ENCODE measurements around the gene FRMD3. TPM values are rescaled to one million over a fixed set of nuclear protein-coding genes. Genes with fewer than 3 reads are reported as not detected.

FRMD3 gene
- total RNA-seq, 2 experiments from 2014 or later, result 0.62 to 1.1 TPM

DNA sequence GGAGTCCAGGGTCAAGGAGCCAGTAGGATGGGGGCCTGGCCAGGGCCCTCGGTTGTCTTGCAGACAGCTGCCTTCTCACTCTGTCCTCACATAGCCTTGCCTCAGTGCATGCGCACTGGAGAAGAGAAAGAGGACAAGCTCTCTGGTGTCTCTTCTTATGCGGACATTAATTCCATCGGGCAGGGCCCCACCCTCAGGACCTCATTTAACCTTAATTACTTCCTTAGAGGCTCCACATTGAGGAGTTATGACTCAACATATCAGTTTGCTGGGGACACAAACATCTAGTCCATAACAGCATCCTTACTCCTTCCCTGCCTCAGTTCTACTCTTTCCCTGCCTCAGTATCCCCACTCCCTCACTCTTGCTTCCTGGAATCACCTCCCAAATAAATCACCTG lies 78.4 kb downstream of the FRMD3 start:
- CTCF ChIA-PET, result no interaction called here

DNA sequence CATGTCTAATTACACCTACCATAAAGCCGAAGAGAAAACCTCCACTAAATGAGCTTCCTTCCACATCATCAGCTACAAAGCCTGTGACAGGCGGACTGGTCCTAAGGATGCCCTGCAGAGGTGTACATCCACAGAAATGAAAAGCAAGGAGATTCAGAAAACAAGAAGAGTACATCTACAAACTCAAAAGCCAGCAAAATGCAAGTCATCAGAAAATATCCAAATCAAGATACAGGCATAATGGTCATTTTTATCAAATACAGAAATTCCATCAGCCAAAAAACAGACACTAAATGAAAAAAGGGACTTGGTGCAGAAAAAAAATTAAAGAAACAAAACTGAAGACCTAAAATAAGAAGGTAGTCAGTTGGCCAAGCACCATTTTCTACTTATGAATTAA lies 79.7 kb downstream of the FRMD3 start:
- Mint-ChIP-seq H3K27me3 (no peaks in the 10 kb centered on the region), H3K4me1 (no peaks in the 10 kb centered on the region), H3K36me3 (ENCODE audit: low read depth) (no peaks in the 10 kb centered on the region), H3K27ac (no peak overlapping the region), H3K9me3 (peaks cover 2% of the 10 kb centered on the region), H3K4me3 (no peak overlapping the region)
- POLR2A ChIA-PET, result no interaction called here
- CTCF ChIA-PET, result no interaction called here
- no peak for DNase-seq

More for the DNA sequence above, 78.4 kb downstream of the FRMD3 start:
- no peak for DNase-seq
- Mint-ChIP-seq H3K36me3 (ENCODE audit: low read depth) (no peaks in the 10 kb centered on the region), H3K27me3 (no peaks in the 10 kb centered on the region), H3K27ac (no peak overlapping the region), H3K9me3 (peaks cover 2% of the 10 kb centered on the region), H3K4me3 (no peak overlapping the region), H3K4me1 (no peaks in the 10 kb centered on the region)
- POLR2A ChIA-PET, result no interaction called here

DNA sequence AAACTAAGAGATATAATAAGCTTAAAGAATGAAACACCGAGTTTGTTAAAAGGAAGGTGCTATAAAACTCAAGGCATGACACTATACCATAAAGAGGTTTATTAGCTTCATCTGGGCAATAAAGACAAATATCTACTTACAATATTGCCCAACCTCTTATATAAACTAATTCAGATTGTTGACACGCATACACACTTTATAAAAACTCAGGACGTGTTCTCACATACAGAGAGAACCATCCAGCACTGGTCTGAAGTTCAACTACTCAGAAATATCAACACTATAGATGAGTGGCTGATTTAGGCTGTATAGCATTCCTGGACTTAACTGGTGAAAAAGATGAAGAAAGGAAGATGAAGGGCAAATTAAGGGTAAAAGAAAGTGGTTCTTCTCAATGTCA lies 81.2 kb downstream of the FRMD3 start:
- no peak for DNase-seq
- Mint-ChIP-seq H3K4me1 (no peaks in the 10 kb centered on the region), H3K4me3 (no peak overlapping the region), H3K27me3 (no peaks in the 10 kb centered on the region), H3K9me3 (peaks cover 2% of the 10 kb centered on the region), H3K36me3 (ENCODE audit: low read depth) (no peaks in the 10 kb centered on the region), H3K27ac (no peak overlapping the region)
- ChIA-PET POLR2A (no interaction called here), CTCF (no interaction called here)

DNA sequence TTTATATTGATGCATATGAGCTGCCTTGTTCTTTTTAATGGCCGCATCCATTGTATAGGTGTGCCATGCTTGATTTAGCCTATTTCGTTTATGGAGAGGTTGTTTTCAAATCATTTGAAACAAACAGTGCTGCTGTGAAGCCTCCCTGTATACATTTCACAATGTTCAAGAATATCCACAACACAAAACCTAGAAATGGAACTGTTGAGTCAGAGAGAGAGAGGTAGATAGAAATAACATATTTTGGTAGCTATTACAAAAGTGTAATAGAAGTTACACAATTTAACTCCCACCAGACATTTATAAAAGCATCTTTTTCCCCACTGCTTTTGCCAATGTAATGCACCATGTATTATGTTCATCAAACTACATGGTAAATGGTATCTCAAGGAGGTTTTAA lies 82.0 kb downstream of the FRMD3 start:
- Mint-ChIP-seq H3K4me1 (no peaks in the 10 kb centered on the region), H3K4me3 (no peak overlapping the region), H3K27me3 (no peaks in the 10 kb centered on the region), H3K36me3 (ENCODE audit: low read depth) (no peaks in the 10 kb centered on the region), H3K27ac (no peak overlapping the region), H3K9me3 (peaks cover under 1% of the 10 kb centered on the region)
- ChIA-PET POLR2A (no interaction called here), CTCF (no interaction called here)
- DNase-seq, result no peak

DNA sequence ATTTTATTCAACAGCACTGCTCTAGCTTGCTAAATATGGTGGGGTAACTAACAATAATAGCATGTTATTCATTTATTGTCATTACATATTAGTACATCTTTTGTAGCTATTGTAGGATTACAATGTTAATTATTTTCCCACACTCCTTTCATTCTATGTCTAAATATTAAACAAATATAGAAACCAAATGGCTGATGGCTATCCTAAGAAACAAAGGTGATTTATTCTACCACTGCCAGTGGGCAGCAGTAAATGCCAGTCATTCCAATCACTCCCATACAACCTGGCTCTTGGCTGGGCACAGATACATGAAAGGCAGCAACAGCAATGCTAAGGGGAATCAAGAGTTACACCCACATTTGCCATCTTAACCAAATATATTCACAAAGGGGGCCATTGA lies 84.1 kb downstream of the FRMD3 start:
- POLR2A ChIA-PET, result no interaction called here
- Mint-ChIP-seq H3K27me3 (no peaks in the 10 kb centered on the region), H3K4me3 (no peak overlapping the region), H3K4me1 (no peaks in the 10 kb centered on the region), H3K27ac (no peak overlapping the region), H3K36me3 (ENCODE audit: low read depth) (no peaks in the 10 kb centered on the region), H3K9me3 (no peaks in the 10 kb centered on the region)
- CTCF ChIA-PET, result no interaction called here
- DNase-seq, result no peak

DNA sequence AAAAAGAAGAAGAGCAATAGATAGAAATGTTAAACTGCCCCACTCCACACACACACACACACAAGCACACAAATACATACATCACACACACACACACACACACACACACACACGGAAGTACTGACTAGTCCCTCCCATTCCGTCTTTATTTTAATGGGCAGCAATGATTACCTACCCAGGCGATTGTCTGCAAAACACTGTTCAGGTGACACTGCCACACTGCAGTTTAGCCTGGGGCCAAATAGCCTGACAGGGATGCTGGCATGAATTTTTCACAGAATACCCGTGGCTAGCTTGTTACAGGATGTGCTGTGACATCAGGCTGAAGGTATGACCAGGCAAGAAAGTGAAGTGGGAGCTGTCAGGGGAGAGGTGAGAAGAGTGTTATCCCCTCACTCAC lies 86.9 kb downstream of the FRMD3 start:
- no peak overlapping the region for H3K4me3 Mint-ChIP-seq
- H3K27ac Mint-ChIP-seq, result no peak overlapping the region
- H3K27me3 Mint-ChIP-seq, result no peaks in the 10 kb centered on the region
- ChIA-PET POLR2A (no interaction called here), CTCF (no interaction called here)
- no peaks in the 10 kb centered on the region for H3K4me1 Mint-ChIP-seq
- no peaks in the 10 kb centered on the region for H3K36me3 Mint-ChIP-seq (ENCODE audit: low read depth)
- no peaks in the 10 kb centered on the region for H3K9me3 Mint-ChIP-seq
- DNase-seq, result no peak

DNA sequence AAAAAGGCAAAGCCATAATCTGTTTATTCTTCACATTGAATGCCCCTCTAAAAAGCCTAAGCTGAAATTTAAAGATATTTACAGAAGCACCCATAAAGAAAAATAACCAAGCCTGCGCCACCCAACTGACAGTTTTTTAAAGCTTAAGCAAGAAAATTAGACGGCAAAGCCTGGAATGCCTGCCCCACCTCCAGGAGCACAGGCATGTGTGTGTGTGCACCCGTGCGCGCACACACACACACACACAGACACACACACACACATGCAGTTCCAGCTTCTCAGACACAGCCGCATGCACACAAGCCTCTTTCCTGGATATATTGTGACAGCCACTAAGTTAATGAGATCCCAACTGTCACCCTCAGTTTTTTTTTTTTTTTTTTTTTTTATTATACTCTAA lies 88.2 kb downstream of the FRMD3 start:
- no peak for DNase-seq
- ChIA-PET CTCF (no interaction called here), POLR2A (no interaction called here)
- no peaks in the 10 kb centered on the region for H3K36me3 Mint-ChIP-seq (ENCODE audit: low read depth)
- H3K27me3 Mint-ChIP-seq, result no peaks in the 10 kb centered on the region
- no peaks in the 10 kb centered on the region for H3K9me3 Mint-ChIP-seq
- H3K4me1 Mint-ChIP-seq, result no peaks in the 10 kb centered on the region
- no peak overlapping the region for H3K4me3 Mint-ChIP-seq
- H3K27ac Mint-ChIP-seq, result no peak overlapping the region

DNA sequence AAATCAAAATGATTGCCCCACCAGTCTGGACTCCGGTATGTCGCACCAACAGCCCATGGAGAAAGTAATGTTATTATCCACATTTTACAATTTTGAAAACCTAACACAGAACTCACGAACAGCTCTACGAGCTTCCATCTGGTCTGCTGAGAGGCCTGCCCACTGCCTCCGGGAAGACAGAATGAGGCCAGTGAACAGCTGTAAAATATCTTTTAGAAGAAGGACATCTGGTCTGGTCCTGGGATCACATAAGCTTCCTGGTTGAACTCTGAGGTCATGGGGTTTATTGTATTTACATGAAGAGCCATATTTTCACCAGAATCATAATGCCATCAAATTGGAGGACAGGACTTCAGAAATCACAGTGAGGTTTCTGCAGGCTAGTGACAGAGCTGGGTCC lies 89.0 kb downstream of the FRMD3 start:
- H3K4me1 Mint-ChIP-seq, result no peaks in the 10 kb centered on the region
- ChIA-PET POLR2A (no interaction called here), CTCF (no interaction called here)
- no peaks in the 10 kb centered on the region for H3K9me3 Mint-ChIP-seq
- no peak overlapping the region for H3K27ac Mint-ChIP-seq
- no peak overlapping the region for H3K4me3 Mint-ChIP-seq
- no peaks in the 10 kb centered on the region for H3K27me3 Mint-ChIP-seq
- H3K36me3 Mint-ChIP-seq (ENCODE audit: low read depth), result no peaks in the 10 kb centered on the region
- no peak for DNase-seq

DNA sequence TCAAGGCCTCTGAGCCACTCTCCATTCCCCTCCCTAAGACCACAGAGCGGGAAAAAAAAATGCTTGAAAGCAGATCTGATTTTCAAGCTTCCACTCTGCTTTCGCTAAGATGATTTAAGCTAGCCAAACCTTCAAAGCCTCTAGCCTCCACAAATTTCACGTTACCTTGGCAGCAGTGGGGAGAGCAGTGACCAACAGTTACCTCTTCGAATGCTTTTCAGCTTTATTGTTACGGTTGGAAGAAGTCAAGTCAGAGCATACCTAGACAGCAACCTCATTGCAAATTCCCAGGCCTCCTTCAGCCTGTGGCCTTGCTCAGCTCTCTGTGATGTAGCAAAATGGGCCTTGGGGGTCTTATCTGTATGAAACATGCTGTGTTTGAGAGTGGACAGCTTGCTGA lies 89.6 kb downstream of the FRMD3 start:
- Mint-ChIP-seq H3K36me3 (ENCODE audit: low read depth) (no peaks in the 10 kb centered on the region), H3K27me3 (no peaks in the 10 kb centered on the region), H3K4me3 (no peak overlapping the region), H3K4me1 (no peaks in the 10 kb centered on the region), H3K27ac (no peak overlapping the region), H3K9me3 (no peaks in the 10 kb centered on the region)
- ChIA-PET POLR2A (no interaction called here), CTCF (interaction anchor here (1.2 kb wide), 1 partner anchor 17 kb away, joined by 3 read pairs; no protein-coding TSS in a partner anchor)
- no peak for DNase-seq

DNA sequence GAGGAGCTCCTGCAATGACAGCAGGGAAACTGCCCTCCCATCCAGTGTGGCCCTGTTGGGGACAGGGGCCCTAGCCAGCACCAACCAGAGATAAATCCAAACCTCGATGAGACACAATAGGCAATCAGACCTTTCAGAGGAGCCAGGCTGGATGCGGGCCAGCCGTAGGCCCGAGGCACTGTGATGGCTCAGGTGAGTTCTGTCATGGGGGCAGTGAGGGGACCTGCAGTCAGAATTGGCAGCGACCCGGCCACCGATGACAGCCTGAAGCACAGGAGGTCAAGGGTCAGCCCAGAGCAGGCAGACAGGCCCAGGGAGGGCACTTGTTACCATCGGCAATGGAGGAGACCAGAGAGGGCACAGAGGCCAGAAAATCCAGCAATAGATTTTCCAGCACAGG lies 90.8 kb downstream of the FRMD3 start:
- no peaks in the 10 kb centered on the region for H3K9me3 Mint-ChIP-seq
- no peaks in the 10 kb centered on the region for H3K36me3 Mint-ChIP-seq (ENCODE audit: low read depth)
- no peak overlapping the region for H3K4me3 Mint-ChIP-seq
- POLR2A ChIA-PET, result no interaction called here
- no peak for DNase-seq
- no peak overlapping the region for H3K27ac Mint-ChIP-seq
- H3K4me1 Mint-ChIP-seq, result no peaks in the 10 kb centered on the region
- H3K27me3 Mint-ChIP-seq, result no peaks in the 10 kb centered on the region
- CTCF ChIA-PET, result no interaction called here

DNA sequence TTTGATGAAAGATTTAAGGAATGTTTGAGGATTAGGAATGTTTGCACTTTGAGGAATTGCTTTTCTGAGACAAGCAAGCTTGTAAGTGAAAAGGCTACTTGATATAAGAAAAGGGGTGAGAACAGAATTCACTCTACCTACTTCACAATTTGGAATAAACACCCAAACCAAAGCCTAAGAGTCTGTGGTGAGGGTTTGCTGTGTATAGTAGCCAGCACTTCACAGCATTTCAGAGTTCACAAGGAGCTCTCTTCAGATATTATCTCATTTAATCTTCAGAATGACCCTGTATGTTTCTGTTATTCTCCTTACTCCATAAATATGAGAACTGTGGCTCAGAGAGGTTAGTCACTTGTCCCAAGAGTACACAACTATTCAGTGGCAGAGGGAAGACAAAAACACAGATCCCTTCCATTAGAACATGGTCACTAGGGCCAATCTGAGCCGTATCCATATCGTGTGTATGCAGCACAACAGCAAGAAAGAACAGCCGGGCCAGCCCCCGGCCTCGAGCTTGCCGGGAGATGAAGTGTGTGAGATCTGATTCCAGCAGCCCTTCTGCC lies 92.4 kb downstream of the FRMD3 start:
- no peaks in the 10 kb centered on the region for H3K9me3 Mint-ChIP-seq
- POLR2A ChIA-PET, result no interaction called here
- CTCF ChIA-PET, result interaction anchor here (0.6 to 0.7 kb wide), 2 partner anchors 9 to 987 kb away, joined by 3 to 4 read pairs; no protein-coding TSS in a partner anchor
- no peaks in the 10 kb centered on the region for H3K36me3 Mint-ChIP-seq (ENCODE audit: low read depth)
- no peaks in the 10 kb centered on the region for H3K4me1 Mint-ChIP-seq
- no peaks in the 10 kb centered on the region for H3K27me3 Mint-ChIP-seq
- DNase-seq, result no peak
- H3K4me3 Mint-ChIP-seq, result no peak overlapping the region
- H3K27ac Mint-ChIP-seq, result no peak overlapping the region

DNA sequence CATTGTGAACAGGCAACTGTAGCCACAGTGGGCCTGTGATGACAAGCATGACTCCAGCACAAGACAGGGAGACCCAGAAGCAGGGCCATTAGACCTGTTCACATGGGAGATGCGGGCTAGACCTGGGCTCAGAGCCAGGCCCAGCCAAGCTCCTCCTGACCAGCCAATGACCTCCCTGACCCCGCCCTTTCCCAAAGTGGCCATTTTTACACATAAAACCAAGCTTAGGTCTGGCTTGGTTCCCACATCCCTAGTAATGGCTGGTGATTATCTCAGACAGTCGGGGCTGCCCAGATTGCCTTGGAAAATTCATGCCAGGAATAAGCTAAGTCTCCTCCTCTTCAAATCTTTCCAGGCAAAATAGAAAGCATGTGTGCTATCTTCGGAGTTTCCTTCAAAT lies 94.1 kb downstream of the FRMD3 start:
- H3K4me3 Mint-ChIP-seq, result no peak overlapping the region
- DNase-seq, result no peak
- H3K4me1 Mint-ChIP-seq, result no peaks in the 10 kb centered on the region
- ChIA-PET POLR2A (no interaction called here), CTCF (no interaction called here)
- H3K36me3 Mint-ChIP-seq (ENCODE audit: low read depth), result no peaks in the 10 kb centered on the region
- H3K9me3 Mint-ChIP-seq, result no peaks in the 10 kb centered on the region
- H3K27ac Mint-ChIP-seq, result no peak overlapping the region
- no peaks in the 10 kb centered on the region for H3K27me3 Mint-ChIP-seq

DNA sequence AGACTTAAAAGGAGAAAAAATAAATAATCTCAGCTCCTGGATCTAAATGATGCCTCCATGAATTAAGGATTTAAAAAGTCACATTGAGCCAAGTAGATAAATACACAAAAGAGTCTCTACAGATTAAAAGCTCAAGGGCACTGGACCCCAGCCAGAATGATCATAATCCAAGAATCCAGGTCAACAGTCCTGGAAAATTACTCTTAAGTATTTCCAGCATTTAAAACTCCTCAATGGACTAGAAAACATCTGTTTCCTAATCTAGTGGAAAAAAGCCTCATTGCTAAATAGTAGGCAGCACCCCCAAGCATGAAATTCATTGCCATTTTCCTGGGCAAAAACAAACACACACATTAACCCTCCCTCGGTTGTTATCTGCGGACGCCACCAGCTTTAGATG lies 96.8 kb downstream of the FRMD3 start:
- ChIA-PET CTCF (no interaction called here), POLR2A (no interaction called here)
- no peaks in the 10 kb centered on the region for H3K27me3 Mint-ChIP-seq
- no peak overlapping the region for H3K4me3 Mint-ChIP-seq
- H3K36me3 Mint-ChIP-seq (ENCODE audit: low read depth), result no peaks in the 10 kb centered on the region
- no peaks in the 10 kb centered on the region for H3K9me3 Mint-ChIP-seq
- no peak overlapping the region for H3K27ac Mint-ChIP-seq
- no peak for DNase-seq
- no peaks in the 10 kb centered on the region for H3K4me1 Mint-ChIP-seq

DNA sequence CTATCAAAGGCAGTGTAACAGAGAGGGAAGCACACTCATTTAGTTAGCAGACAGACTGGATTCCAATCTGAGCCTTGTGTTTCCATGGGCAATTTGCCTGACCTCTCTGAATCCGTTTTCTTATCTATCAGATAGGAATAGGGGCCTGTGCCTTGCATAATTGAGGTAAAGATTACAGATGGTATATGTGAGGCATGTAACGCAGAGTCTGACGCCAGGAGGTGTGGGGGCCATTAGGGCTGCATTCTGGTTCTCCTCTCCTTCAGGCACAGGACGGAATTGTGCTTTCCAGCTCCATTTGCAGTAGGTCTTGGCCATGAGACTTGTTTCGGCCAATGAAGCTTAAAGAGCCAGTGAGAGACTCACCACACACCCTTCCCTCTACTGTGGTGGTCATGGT lies 97.6 kb downstream of the FRMD3 start:
- H3K27ac Mint-ChIP-seq, result no peak overlapping the region
- H3K27me3 Mint-ChIP-seq, result no peaks in the 10 kb centered on the region
- H3K36me3 Mint-ChIP-seq (ENCODE audit: low read depth), result no peaks in the 10 kb centered on the region
- ChIA-PET CTCF (no interaction called here), POLR2A (no interaction called here)
- H3K4me3 Mint-ChIP-seq, result no peak overlapping the region
- no peak for DNase-seq
- no peaks in the 10 kb centered on the region for H3K9me3 Mint-ChIP-seq
- H3K4me1 Mint-ChIP-seq, result no peaks in the 10 kb centered on the region

DNA sequence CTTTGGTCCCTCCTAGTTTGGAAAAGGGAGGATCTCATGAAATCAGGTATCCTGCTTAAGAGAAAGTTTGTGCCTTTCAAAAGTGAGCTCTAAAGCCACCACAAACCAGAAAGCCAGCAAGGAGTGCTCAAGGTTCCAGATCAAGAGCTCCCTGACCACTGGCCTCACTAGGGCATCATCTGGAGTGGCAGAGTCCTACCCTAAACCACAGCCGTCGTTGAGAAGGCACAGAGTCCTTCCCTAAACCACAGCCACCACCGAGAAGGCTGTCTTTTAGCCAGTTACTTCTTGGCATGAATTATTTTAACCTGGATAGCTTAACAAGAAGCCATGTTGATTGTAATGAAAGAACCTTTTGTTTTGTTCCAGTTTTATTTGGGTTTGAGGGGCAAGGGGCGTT lies 102.9 kb downstream of the FRMD3 start:
- Mint-ChIP-seq H3K27ac (no peak overlapping the region), H3K4me3 (no peak overlapping the region), H3K27me3 (no peaks in the 10 kb centered on the region), H3K4me1 (no peaks in the 10 kb centered on the region), H3K36me3 (ENCODE audit: low read depth) (no peaks in the 10 kb centered on the region), H3K9me3 (no peaks in the 10 kb centered on the region)
- CTCF ChIA-PET, result no interaction called here
- no peak for DNase-seq
- POLR2A ChIA-PET, result no interaction called here

All from activated CD4-positive, alpha-beta T cell treated with anti-CD3 and anti-CD28 coated beads, Interleukin-2, amount 10 ng/mL, durations not matched to agents 7 days and 5 days (primary cell).